Stimulated activated CD4-positive, alpha-beta T cell treated with anti-CD3 and anti-CD28 coated beads, Interleukin-15, amount 100 ng/mL, for 1 hour (primary cell): Measurements from ENCODE around the gene MPP4.

Source experiments
- DNase-seq, 2 donors: peaks; one replicate each; pipeline ENCODE4 v3.0.0-alpha.2; 2020; ENCODE audit warnings: low read depth in 1 of 2, low spot score in 1 of 2

Gene MPP4

DNA sequence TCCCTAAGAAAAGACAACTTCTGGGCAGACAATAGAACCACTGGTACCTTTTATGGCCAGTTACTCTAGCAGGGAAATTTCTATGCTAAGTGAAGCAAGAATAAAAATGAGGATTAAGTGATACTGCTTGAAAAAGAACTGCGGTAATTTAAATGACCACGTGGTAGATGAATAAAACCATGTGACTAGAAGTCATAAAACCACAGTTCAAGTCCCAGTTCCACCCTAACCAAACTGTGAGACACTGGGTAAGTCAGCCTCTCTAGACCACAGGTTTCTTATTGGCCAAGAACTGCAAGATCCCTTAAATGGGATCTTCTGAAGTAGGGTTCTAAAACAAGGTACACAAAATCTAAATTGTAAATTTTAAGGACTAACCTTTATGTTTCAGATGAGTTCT, 67.9 kb downstream of the MPP4 start:
- DNase-seq, result no peak

DNA sequence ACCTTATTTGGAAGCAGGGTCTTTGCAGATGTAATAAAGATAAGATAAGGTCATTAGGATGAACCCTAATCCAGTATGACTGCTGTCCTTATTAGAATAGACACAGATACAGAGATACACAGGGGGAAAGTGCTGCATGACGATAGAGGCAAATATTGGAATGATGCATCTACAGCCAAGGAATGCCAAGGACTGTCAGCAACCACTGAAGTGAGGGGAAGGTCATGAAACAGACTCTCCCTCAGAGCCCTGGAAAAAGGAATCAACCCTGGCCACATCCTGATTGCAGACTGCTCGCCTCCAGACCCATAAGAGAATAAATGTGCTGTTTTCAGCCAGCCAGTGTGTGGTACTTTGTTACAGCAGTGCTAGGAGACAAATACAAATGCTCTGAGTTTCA, 69.9 kb downstream of the MPP4 start:
- DNase-seq, result no peak

DNA sequence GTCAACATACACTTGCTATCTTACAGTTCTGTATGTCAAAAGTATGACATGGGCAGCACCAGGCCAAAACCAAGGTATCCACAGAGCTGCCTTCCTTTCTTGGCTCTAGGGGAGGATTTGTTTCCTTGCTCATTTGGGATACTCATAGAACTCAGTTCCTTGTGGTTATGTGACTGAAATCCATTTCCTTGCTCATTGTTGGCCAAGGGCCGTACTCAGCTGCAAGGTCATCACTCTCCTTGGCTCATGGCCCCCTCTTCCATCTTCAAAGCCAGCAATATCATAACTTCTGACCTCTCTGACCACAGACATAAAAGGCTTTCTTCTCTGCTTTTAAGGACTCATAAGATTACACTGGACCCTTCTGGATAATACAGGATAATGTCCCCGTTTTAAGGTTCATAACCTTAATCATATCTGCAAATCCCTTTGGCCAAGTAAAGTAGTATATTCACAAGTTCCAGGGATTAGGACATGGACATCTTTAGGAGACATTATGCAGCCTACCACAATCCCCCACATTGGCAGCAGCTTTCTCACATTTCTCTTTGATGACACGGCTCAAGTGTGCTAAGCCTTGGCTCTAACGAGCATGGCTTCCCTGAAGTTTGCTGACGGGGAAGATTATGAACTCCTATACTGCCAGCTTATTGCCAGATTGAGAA, 76.0 kb downstream of the MPP4 start:
- DNase-seq, result no peak

DNA sequence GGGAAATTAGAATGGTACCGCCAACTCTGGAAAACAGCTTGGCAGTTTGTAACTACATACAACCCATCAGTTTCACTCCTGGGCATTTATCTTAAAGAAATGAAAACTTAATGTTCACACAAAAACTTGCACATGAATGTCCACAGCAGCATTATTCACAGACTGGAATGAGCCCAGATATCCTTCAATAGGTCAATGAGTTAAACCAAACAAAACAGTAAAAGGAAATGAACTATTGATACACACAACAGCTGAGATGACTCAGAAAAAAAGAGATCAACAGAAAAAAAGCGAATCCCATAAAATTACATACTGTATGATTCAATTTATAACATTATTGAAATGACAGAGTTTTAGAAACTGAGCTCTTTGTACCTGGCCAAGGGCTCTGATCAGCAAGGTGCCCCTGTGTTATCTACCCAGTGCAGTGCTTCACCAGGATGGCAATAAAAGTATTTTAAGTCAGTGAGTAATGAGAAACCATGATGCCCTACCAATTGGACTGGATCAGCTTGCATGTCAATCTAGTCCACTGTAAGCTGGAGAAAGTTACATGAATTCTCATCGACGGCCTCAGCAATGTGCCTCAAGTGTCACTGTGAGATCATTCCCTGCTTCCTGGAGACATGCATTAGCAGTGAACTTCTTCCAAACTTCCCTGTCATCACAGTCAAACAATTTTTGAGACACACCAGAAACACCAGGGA, 77.0 kb downstream of the MPP4 start:
- DNase-seq, result no peak

DNA sequence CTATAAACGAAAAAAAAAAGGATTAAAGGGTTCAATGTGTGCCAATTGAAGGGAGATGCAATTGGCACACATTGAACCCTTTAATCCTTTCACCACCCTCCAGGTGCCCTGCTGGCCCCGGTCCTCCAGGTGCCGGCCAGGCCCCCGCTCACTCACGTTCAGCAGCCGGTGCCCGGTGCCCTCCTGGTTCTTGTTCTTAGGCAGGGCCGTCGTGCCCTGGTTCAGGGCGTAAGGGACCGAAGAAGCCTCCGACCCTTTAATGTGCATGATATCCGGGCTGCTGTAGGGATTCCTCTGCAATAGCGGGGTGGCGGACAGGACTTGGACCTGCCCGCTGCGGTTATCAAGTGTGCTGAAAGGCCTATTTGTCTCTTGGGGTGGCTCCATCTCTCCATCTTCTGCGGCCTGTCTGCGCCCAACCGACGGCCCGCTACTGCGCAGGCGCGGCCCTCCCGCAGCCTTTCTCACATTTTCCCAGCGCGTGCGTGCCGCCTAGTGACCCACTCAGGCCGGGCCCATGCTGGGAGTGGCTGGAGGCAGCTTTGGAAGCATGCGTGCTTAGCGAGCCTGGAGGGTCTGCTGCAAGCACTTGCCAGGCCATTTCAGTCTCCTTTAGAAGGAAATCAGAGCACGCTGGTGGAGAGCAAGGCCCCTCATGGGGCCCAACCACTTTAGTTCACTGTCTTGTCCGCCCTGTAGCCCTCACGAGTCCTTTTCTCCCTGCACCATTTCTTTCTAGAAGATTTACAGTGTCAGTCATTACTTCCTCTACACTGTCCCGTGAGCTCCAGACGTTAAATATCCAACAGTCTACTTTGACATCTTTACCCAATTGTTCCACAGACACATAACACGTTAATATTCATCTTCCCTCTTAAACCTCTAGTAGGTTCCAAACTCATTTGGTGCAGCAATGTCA, 79.4 kb downstream of the MPP4 start:
- no peak for DNase-seq

DNA sequence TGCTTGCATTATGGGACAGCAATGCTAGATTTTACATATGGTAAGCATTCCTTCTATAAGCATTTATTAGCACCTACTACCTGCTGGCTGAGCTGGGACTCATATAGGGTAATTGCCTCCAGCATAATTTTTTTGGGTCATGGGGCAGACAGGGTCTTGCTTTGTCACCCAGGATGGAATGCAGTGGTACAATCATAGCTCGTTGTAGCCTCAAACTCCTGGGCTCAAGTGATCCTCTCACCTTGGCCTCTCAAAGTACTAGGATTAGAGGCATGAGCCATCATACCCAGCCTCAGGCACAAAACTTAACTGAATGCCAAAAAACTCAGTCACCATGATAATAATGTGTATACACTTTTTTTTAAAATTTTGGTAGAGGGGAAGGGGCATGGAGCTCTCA, 90.4 kb downstream of the MPP4 start:
- no peak for DNase-seq

DNA sequence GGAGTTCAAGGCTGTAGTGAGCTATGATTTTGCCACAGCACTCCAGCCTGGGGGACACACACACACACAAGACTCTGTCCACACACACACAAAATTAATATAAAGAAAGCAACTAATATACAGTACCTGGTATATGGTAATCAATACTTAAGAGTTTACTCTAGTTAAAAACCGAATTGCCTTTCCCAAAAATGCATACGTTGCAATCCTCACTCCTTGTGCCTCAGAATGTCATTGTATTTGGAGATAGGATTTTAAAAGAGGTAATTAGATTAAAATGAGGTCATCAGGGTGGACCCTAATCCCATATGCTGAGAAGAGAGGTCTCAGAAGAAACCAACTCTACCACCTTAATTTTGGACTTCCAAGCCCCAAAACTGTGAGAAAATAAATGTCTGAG, 90.9 kb downstream of the MPP4 start:
- DNase-seq, result no peak

DNA sequence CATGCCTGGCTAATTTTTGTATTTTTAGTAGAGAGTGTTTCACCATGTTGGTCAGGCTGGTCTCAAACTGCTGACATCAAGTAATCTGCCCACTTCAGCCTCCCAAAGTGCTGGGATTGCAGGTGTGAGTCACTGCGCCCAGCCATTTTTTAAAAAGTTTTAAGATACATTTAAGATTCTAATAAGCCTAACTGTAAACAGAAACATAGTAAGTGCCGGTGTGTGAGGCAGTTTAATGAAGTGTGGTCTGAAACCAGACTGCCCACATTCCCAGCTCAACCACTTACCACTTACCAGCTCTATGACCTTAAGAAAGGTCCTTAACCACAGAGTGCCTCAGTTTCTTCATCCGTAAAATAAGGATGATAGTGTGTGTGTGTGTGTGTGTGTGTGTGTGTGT, 97.5 kb downstream of the MPP4 start:
- DNase-seq, result no peak

DNA sequence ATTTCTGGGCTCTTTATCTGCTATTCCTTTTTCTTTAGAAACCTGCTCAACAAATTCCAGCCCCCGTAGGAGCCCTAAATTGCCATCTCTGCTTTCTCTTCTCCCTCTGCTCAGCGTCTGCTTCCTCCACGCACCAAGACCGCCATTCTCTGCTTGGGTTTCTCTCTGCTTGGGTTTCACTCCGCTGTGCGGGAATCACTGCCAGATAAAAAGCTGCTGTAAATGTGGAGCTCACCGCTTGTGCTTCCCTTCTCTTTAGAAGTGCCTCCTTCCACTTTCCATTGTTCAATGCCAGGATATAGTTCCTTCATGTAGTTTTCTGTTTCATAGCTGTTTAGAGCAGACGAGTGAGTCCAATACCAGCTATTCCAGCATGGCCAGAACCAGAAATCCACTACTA, 101.0 kb downstream of the MPP4 start:
- DNase-seq, result no peak
